Activated T-cell treated with anti-CD3 and anti-CD28 coated beads for 24 hours (primary cell): Measurements from ENCODE around the gene KDM6A.
A peak's percentile ranks its signal among the peaks of the same experiment; 100 is the strongest.
"Not testable (repeated sequence)": the region's sequence is repeated elsewhere in the genome, so short reads cannot be mapped to it uniquely, and the experiment has no call there.

Experiments used
- DNase-seq: peaks from one replicate; pipeline ENCODE4 v3.0.0-alpha.2; 2020; ENCODE audit warnings: low read depth

Gene KDM6A

GRCh38 chrX:44872821-44873414 lies at the start of gene KDM6A:
TSS of gene KDM6A (plus strand) at chrX:44873188. CDS start at chrX:44873552, 364 bp downstream.
- DNase-seq, result peak; percentile 91

DNA sequence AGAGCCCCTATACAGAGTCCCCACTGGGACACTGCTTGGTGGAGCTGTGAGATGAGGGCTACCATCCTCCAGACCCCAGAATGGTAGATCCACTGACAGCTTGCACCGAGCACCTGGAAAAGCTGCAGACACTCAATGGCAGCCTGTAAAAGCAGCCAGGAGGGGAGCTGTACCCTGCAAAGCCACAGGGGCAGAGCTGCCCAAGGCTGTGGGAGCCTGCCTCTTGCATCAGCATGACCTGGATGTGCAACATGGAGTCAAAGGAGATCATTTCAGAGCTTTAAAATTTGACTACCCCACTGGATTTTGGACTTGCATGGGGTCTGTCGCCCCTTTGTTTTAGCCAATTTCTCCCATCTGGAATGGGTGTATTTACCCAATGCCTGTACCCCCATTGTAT lies 49.8 kb upstream of the KDM6A start:
- not testable (repeated sequence) for DNase-seq

DNA sequence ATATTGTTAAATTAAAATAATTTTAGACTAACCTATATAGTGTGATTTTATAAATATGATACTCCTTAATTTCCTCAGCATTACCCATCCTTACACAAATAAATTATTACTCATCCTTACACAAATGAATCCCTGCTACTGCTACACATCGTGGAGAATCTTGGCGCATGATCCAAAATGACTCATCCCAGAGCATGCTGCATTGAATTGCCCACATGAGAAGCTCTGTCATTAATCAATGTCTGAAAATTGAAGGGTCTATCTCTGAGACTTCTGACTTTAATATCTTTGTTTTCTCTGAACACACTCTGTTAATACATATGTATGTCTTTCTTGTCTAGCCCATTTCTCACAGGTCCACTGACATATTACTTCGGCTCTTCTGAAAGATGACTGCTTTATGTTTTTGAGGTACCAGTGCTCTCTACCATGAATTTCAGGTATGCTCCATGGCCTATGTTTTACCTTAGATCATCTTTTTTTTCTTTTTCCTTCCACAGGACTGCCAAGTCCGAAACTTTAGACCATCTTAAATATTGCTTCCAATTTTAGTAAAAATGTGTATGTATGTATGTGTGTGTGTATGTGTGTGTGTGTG lies 44.9 kb upstream of the KDM6A start:
- DNase-seq, result no peak

DNA sequence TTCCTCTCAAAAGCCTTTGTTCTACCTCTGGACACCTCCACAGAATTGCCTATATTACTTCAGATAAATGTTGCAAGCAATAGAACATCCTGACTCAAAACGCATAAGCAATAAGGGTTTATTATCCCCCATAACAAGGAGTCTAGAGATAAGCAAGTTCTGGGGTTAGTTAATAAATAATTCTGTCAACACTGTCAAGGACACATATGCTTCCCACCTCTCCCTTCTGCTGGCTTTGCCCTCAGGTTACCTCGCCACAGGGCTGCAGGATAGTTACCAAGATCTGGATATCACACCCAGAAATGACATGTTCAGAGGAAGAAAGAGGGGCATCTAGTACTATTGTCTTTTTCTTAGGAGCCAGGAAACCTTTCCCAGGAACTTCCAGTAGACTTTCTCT lies 43.2 kb upstream of the KDM6A start:
- no peak for DNase-seq

DNA sequence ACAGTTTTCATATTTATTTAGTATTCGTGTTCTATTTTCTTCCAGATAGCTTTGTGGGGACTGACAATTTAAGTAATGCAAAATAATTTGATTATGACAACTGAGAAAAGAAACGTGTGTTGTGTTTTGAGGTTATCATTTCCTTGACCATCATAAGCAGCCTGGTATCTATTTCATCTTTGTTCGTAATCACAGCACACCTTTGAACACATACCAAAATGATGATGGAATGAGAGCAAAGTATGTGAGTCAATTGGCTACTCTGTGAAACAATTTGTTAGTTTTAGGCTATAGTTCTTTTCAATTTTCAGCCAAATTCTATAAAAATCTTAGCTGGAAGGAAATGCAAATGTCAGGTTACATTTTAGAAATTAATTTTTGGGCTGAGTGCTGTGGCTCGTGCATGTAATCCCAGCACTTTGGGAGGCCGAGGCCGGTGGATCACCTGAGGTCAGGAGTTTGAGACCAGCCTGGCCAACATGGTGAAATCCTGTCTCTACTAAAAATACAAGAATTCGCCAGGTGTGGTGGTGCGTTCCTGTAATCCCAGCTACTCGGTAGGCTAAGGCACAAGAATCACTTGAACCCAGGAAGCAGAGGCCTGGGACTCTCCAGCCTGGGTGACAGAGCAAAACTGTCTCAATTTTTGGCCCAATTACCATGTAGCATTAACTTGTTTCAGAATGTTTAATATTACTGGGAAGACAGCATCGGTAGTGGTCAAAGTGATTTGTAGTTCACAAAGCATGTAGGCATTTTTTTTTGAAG lies 30.3 kb upstream of the KDM6A start:
- DNase-seq, result no peak

DNA sequence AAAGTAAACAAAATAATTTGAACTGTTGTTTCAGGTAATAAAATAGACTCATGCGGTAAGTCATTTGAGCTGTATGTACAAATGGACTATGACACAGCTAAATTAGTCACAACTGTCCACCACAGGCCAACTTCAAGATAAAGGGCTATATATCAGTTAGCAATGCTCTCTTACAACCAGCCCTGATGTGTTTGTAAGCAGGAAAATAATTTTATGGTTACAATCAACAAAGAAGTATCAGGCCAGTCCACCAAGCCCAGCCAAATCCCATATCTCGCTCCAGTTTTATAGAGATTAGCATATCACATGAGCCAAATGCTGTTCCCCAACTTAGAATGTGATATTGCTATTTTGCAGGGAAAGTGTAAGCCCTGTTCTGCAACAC lies 29.7 kb upstream of the KDM6A start:
- DNase-seq, result no peak

- no peak for DNase-seq
Measured at GRCh38 chrX:44843753-44844152, 29.2 kb upstream of the KDM6A start, which contains the start of gene DUSP21. TSS of gene DUSP21 (plus strand) at chrX:44844021. CDS start at chrX:44844133, 112 bp downstream.

DNA sequence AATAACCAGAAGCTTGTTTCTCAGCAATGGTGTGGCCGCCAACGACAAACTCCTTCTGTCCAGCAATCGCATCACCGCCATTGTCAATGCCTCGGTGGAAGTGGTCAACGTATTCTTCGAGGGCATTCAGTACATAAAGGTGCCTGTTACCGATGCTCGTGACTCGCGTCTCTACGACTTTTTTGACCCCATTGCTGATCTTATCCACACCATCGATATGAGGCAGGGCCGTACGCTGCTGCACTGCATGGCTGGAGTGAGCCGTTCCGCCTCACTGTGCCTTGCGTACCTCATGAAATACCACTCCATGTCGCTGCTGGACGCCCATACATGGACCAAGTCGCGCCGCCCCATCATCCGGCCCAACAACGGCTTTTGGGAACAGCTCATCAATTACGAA lies 28.8 kb upstream of the KDM6A start:
- DNase-seq, result no peak

DNA sequence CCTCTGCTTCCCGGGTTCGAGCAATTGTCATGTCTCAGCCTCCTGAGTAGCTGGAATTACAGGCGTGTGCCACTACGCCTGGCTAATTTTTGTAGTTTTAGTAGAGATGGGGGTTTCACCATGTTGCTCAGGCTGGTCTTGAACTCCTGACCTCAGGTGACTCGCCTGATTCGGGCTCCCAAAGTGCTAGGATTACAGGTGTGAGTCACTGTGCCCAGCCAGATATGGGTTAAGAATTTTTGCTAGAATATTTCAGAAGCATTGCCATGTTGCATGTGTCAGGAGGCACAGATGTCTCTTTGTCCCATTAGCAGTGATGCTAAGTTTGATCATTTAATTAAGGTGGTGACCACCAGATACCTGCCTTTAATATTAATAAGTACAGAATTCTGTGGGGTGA lies 22.1 kb upstream of the KDM6A start:
- DNase-seq, result not testable (repeated sequence)

GRCh38 chrX:44871114-44871645 lies 1.8 kb upstream of the KDM6A start:
- DNase-seq, result no peak

DNA sequence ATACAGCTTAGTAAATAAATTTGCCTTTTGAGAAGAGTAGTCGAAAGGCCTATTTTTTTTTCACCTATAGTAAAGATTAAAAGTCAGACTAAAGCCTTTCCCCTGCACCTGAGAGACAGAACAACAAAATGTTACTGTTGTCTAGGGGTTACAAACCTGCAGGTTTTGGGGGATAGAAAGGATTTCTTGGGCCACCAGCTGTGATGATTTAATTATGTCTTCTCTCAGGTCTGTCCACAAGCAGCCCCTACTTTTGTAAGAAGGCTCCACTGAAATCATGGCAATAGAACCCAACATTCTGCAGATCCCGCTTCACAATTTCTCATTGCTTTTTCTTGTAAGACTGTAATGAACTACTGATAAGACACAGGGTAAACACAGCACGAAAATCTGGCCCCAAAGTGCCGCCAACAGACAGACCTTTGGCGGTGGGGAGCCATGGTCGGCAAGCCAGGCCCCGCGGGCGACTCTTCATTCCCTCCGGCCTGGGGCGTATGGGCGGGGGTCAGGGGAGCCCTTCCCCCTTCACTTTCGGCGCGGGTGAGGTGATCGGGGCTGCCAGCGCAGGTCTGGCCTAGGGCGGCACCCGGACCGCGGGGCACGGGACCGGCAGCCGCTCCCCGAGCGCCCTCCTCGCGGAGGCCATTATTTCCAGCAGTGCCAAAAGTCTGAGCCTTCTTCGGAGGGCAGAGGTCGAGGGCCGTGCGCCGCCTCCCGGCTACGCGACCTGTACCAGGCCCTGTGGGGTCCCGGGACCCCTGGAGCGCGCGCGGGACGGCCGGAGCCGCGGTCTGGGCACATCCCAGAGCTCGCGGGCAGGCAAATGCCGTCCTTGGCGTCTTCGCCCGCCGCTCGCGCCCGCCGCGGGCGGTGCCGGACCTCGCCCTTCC lies 812 bp upstream of the KDM6A start:
- DNase-seq, result peak; percentile 4

DNA sequence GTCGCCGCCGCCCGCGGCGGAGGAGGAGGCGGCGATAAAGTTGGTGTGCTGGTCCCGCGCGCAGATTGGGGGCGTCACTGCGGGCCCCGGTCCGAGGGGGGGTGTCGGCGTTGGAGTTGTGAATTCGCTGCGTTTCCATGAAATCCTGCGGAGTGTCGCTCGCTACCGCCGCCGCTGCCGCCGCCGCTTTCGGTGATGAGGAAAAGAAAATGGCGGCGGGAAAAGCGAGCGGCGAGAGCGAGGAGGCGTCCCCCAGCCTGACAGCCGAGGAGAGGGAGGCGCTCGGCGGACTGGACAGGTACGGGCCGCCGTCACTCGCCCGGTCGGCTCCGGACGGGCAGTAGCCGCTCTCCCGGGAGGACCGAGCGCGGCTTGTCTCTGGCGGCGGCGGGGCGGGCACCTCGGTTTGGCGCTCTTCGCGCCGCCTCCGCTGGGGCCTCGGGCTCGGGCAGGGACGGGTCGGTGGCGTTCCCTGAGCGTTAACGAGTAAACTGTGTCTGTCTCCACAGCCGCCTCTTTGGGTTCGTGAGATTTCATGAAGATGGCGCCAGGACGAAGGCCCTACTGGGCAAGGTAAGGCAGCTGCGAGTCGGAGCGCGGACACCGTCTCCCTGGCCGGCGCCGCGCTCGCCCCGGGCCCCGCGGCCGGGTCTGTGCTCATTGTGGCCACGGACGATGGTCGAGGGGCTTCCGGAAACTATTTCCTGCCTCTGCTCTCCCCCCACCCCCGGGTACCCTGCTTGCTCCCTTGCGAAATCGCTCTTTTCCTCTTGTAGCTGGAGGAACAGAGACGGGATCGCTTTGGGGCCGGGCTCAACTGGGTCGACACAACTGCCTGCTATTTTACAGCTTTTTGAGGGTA lies 658 bp downstream of the KDM6A start:
- peak; percentile 11 for DNase-seq

DNA sequence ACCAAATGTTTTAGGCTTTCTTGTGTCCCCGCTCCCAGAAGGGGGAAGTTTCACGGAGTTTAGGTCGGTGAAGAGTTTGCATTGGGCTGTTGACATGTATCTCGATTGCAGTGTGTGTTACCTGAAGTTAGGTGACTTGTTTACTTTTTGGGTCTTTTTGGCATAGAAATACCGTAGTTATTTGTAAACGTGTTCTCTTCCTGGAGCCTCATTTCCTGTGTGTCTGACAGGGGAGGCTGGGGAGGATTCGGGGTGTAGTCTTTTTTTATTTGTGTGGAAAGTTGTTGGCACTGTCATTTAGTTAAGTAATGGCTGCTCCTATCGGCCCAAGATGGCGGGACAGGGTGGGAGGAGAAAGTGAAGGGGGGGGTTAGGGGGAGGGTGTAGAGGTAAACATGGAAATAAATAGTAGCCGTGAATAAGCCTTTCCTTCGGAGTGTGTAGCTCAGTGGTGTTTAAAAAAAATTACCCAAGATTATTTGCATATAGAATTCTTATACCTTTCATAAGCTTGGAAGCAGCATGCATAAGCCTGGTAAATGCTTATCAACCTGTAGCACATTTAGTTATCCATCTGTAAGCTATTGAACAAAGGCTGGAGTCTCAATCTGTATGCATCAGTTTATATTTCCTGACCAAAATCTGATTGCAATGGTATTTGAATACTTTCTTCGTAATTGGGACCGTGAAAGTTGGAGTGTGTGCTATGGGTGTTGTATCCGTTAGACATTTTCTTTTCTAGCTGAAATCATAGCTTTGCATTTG lies 1.6 kb downstream of the KDM6A start:
- peak; percentile 11 for DNase-seq

GRCh38 chrX:44875185-44875489 lies 2.1 kb downstream of the KDM6A start:
- DNase-seq, result no peak

DNA sequence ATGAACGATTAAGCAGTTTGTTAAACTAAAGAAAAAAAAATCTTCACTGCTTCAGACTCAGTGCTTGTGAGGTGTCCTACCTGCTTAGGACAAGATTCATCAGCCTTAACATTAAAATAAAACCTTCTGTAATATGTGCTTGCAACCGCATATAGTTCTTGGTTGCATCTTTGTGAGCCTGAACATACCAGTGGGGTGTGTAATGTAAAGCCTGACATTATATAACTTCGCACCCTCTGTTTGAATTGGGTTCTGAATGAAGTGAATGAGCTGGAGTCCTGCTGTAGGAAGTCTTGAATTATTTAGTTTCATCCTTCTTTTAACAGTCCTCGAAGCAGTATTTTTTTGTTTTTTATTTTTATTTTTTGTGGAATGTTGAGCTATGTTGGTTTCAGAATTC lies 3.1 kb downstream of the KDM6A start:
- no peak for DNase-seq

DNA sequence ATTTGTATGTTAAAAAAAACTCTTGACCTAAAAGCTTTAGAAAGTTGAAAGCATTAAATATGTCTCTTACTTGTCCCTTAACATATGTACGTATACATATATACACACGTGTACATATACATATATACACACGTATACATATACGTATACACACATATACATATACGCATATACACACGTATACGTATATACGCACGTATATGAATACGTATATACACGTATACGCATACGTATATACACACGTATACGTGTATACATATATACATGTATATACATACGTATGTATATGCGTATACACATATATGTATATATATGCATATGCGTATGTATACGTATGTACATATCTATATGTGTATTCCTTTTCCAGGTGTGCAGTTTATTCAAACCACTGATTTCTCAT lies 3.8 kb downstream of the KDM6A start:
- no peak for DNase-seq

DNA sequence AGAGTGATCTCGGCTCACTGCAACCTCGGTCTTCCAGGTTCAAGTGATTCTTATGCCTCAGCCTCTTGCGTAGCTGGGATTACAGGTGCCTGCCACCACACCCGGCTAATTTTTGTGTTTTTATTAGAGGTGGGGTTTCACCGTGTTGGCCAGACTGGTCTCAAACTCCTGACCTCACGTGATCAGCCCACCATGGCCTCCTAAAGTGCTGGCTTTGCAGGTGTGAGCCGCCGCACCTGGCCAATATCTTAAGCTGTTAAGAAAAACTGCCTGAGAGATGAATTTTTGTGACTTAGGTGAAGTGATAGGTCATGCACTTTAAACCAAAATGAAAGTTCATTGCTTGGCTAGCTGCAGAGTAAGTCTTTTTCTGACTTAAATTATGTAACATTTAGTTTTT lies 5.8 kb downstream of the KDM6A start:
- no peak for DNase-seq

GRCh38 chrX:44881549-44881948 lies 8.6 kb downstream of the KDM6A start:
- DNase-seq, result no peak

DNA sequence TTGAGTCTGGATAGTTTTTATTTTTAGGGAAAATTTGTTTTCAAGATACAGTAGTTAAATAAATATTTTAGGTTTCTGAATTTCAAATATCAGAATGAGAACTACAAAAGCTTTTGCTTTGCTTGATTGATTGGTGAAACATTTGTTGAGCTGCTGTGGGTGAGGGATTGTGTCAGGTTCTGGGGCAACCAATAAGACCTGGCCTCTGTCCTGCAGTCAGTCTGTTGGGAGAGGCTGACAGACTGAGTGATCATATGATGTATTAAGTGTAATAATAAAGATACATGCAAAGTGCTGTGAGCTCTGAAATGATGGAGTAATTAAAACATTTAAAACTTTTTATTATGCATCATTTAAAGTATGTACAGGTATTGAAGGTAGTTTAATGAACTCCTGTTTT lies 9.6 kb downstream of the KDM6A start:
- DNase-seq, result no peak

DNA sequence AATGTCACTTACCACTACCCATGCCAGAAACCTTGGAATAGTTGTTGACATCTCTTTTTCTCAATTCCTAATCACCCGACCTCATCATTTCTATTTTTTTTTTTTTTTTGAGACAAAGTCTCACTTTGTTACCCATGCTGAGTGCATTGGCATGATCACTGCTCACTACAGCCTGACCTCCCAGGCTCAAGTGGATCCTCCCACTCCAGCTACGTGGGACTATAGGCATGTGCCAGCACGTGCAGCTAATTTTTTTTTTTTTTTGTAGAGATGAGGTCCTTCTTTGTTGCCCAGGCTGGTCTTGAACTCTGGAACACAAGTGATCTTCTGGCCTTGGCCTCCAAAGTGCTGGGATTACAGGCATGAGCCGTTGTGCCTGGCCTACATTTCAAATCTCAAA lies 12.0 kb downstream of the KDM6A start:
- no peak for DNase-seq

GRCh38 chrX:44889824-44890223 lies 16.8 kb downstream of the KDM6A start:
- DNase-seq, result no peak
